BLaER1 (cell line): Measurements from ENCODE around the gene PGAP1.

ENCODE experiments used
- H3K27ac ChIP-seq: shearing (Covaris generic); formaldehyde crosslinking; 2 replicates; pipeline ENCODE4 v1.8.1; 2022
- H3K27me3 ChIP-seq: shearing (Covaris generic); formaldehyde crosslinking; 2 replicates; pipeline ENCODE4 v1.8.1; 2022
- H3K36me3 ChIP-seq: shearing (Covaris generic); formaldehyde crosslinking; 2 replicates; pipeline ENCODE4 v1.8.1; 2022
- H3K4me1 ChIP-seq: shearing (Covaris generic); formaldehyde crosslinking; 2 replicates; pipeline ENCODE4 v1.8.1; 2022
- H3K4me2 ChIP-seq: shearing (Covaris generic); formaldehyde crosslinking; 2 replicates; pipeline ENCODE4 v1.8.1; 2022
- H3K4me3 ChIP-seq: shearing (Covaris generic); formaldehyde crosslinking; 2 replicates; pipeline ENCODE4 v1.8.1; 2022
- H3K9ac ChIP-seq: shearing (Covaris generic); formaldehyde crosslinking; 2 replicates; pipeline ENCODE4 v1.8.1; 2022
- H3K9me3 ChIP-seq: shearing (Covaris generic); formaldehyde crosslinking; 2 replicates; pipeline ENCODE4 v1.8.1; 2022
- H4K20me1 ChIP-seq: shearing (Covaris generic); formaldehyde crosslinking; 2 replicates; pipeline ENCODE4 v1.8.1; 2022
- Cebpa-rat ChIP-seq: shearing (Covaris generic); IDR thresholded peaks from 2 replicates; pipeline ENCODE4 v1.8.1; 2022

PGAP1 gene

GRCh38 chr2:196902828-196903227 is 23.7 kb downstream of the PGAP1 start:
- TF ChIP-seq Cebpa-rat: no peak
- Histone ChIP-seq H3K4me1 (no peaks in the 10 kb centered on the region), H3K36me3 (no peaks in the 10 kb centered on the region), H3K9ac (no peak overlapping the region), H3K9me3 (no peaks in the 10 kb centered on the region), H3K4me2 (no peak overlapping the region), H4K20me1 (no peaks in the 10 kb centered on the region), H3K4me3 (no peak overlapping the region), H3K27me3 (no peaks in the 10 kb centered on the region), H3K27ac (no peak overlapping the region)

GRCh38 chr2:196900843-196901242 is 25.7 kb downstream of the PGAP1 start:
- H3K9me3 ChIP-seq: no peaks in the 10 kb centered on the region
- H3K4me3 ChIP-seq: no peak overlapping the region
- H3K27ac ChIP-seq: no peak overlapping the region
- H4K20me1 ChIP-seq: no peaks in the 10 kb centered on the region
- no peak for TF ChIP-seq Cebpa-rat
- H3K36me3 ChIP-seq: no peaks in the 10 kb centered on the region
- H3K9ac ChIP-seq: no peak overlapping the region
- no peaks in the 10 kb centered on the region for H3K27me3 ChIP-seq
- H3K4me2 ChIP-seq: no peak overlapping the region
- no peaks in the 10 kb centered on the region for H3K4me1 ChIP-seq

- Histone ChIP-seq H3K4me3 (no peak overlapping the region), H4K20me1 (no peaks in the 10 kb centered on the region), H3K27me3 (no peaks in the 10 kb centered on the region), H3K4me2 (no peak overlapping the region), H3K27ac (no peak overlapping the region), H3K9ac (no peak overlapping the region), H3K4me1 (no peaks in the 10 kb centered on the region), H3K9me3 (no peaks in the 10 kb centered on the region), H3K36me3 (no peaks in the 10 kb centered on the region)
- no peak for TF ChIP-seq Cebpa-rat
These were observed 26.5 kb downstream of the PGAP1 start for GRCh38 chr2:196899976-196900375.

GRCh38 chr2:196891136-196891535 is 35.4 kb downstream of the PGAP1 start:
- TF ChIP-seq Cebpa-rat: no peak
- no peaks in the 10 kb centered on the region for H3K4me1 ChIP-seq
- H4K20me1 ChIP-seq: no peaks in the 10 kb centered on the region
- no peak overlapping the region for H3K9ac ChIP-seq
- no peaks in the 10 kb centered on the region for H3K9me3 ChIP-seq
- no peak overlapping the region for H3K27ac ChIP-seq
- no peak overlapping the region for H3K4me2 ChIP-seq
- no peak overlapping the region for H3K4me3 ChIP-seq
- H3K27me3 ChIP-seq: no peaks in the 10 kb centered on the region
- 0 out of 2 replicates have a peak, but pooled peaks cover 5% of the 10 kb centered on the region for H3K36me3 ChIP-seq

- H3K9ac ChIP-seq: no peak overlapping the region
- no peak overlapping the region for H3K4me2 ChIP-seq
- no peaks in the 10 kb centered on the region for H3K9me3 ChIP-seq
- no peaks in the 10 kb centered on the region for H3K4me1 ChIP-seq
- TF ChIP-seq Cebpa-rat: no peak
- H3K27ac ChIP-seq: no peak overlapping the region
- H4K20me1 ChIP-seq: no peaks in the 10 kb centered on the region
- no peak overlapping the region for H3K4me3 ChIP-seq
- H3K27me3 ChIP-seq: no peaks in the 10 kb centered on the region
- H3K36me3 ChIP-seq: 0 out of 2 replicates have a peak, but pooled peaks cover 5% of the 10 kb centered on the region
These were observed 39.1 kb downstream of the PGAP1 start for GRCh38 chr2:196887431-196887830.

- no peak for TF ChIP-seq Cebpa-rat
- Histone ChIP-seq H3K36me3 (no peaks in the 10 kb centered on the region), H3K9ac (no peak overlapping the region), H3K27me3 (no peaks in the 10 kb centered on the region), H3K4me2 (no peak overlapping the region), H3K4me3 (no peak overlapping the region), H3K9me3 (no peaks in the 10 kb centered on the region), H3K27ac (no peak overlapping the region), H3K4me1 (no peaks in the 10 kb centered on the region), H4K20me1 (no peaks in the 10 kb centered on the region)
These were observed 42.1 kb downstream of the PGAP1 start for GRCh38 chr2:196884368-196884767.

- Histone ChIP-seq H3K4me3 (no peak overlapping the region), H3K4me1 (no peaks in the 10 kb centered on the region), H3K4me2 (no peak overlapping the region), H3K9me3 (no peaks in the 10 kb centered on the region), H4K20me1 (no peaks in the 10 kb centered on the region), H3K27me3 (no peaks in the 10 kb centered on the region), H3K27ac (no peak overlapping the region), H3K9ac (no peak overlapping the region), H3K36me3 (no peaks in the 10 kb centered on the region)
- TF ChIP-seq Cebpa-rat: no peak
These were observed 50.1 kb downstream of the PGAP1 start for GRCh38 chr2:196876364-196876763.

- H3K27me3 ChIP-seq: no peaks in the 10 kb centered on the region
- H4K20me1 ChIP-seq: no peaks in the 10 kb centered on the region
- H3K36me3 ChIP-seq: no peaks in the 10 kb centered on the region
- no peak for TF ChIP-seq Cebpa-rat
- H3K9ac ChIP-seq: no peak overlapping the region
- no peaks in the 10 kb centered on the region for H3K4me1 ChIP-seq
- H3K27ac ChIP-seq: no peak overlapping the region
- no peak overlapping the region for H3K4me2 ChIP-seq
- H3K9me3 ChIP-seq: no peaks in the 10 kb centered on the region
- H3K4me3 ChIP-seq: no peak overlapping the region
These were observed 51.1 kb downstream of the PGAP1 start for GRCh38 chr2:196875414-196875813.

GRCh38 chr2:196873511-196873910 is 53.0 kb downstream of the PGAP1 start:
- Histone ChIP-seq H3K4me3 (no peak overlapping the region), H4K20me1 (no peaks in the 10 kb centered on the region), H3K9me3 (no peaks in the 10 kb centered on the region), H3K9ac (no peak overlapping the region), H3K27ac (no peak overlapping the region), H3K27me3 (no peaks in the 10 kb centered on the region), H3K36me3 (no peaks in the 10 kb centered on the region), H3K4me1 (no peaks in the 10 kb centered on the region), H3K4me2 (no peak overlapping the region)
- TF ChIP-seq Cebpa-rat: no peak

GRCh38 chr2:196854629-196855028 is 71.9 kb downstream of the PGAP1 start:
- Histone ChIP-seq H3K27ac (no peak overlapping the region), H3K4me2 (no peak overlapping the region), H4K20me1 (no peaks in the 10 kb centered on the region), H3K9ac (no peak overlapping the region), H3K36me3 (0 out of 2 replicates have a peak, but pooled peaks cover 3% of the 10 kb centered on the region), H3K4me1 (peaks cover 5% of the 10 kb centered on the region), H3K4me3 (no peak overlapping the region), H3K27me3 (no peaks in the 10 kb centered on the region), H3K9me3 (peaks cover 7% of the 10 kb centered on the region)
- TF ChIP-seq Cebpa-rat: no peak
